ENCODE results near the gene SOX5. TPM values are rescaled to one million over a fixed set of nuclear protein-coding genes. Genes with fewer than 3 reads are reported as not detected.

The SOX5 gene
- total and polyA plus RNA-seq, 2 experiments from 2014 or later = 1.0 to 4.7 TPM

DNA sequence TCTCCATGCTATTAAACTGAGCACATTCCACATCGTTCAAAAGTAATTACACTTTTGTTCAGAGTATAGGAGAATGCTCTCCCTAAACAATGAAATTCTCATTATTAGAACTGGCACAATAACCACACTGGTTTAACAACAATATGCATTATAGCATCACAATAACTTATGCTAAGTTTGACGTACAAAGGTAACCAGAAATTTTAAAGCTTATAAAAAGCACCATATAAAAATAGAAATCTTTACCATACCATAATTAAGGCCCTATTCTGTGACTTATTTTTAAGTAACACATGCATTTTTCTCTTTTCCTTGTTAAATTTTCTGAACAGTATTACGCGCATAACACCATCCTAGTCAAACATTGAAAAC is 60.4 kb downstream of the SOX5 start:
- Mint-ChIP-seq H3K4me3 (no peak overlapping the region), H3K27me3 (ENCODE audit: insufficient read depth, low read depth, poor library complexity) (no peaks in the 10 kb centered on the region), H3K9me3 (no peaks in the 10 kb centered on the region), H3K36me3 (ENCODE audit: low read depth) (no peaks in the 10 kb centered on the region), H3K4me1 (no peaks in the 10 kb centered on the region), H3K27ac (no peak overlapping the region; the same call in 1 of the 2 replicates)
- Histone ChIP-seq H4K20me1 (replicated peaks; ENCODE audit: insufficient read depth) (no peaks in the 10 kb centered on the region), H3K4me2 (no peak overlapping the region), H3K27ac (ENCODE audit: low read depth) (no peak overlapping the region), H3K4me1 (ENCODE audit: insufficient read depth) (no peaks in the 10 kb centered on the region), H3K9me2 (ENCODE audit: insufficient read depth) (no peaks in the 10 kb centered on the region), H3K27me3 (ENCODE audit: insufficient read depth) (no peaks in the 10 kb centered on the region), H3K4me3 (no peak overlapping the region), H2AFZ (no peak overlapping the region), H3K36me3 (ENCODE audit: insufficient read depth) (no peaks in the 10 kb centered on the region), H3K79me2 (replicated peaks; ENCODE audit: insufficient read depth) (no peaks in the 10 kb centered on the region), H3F3A (replicated peaks; ENCODE audit: low read depth) (no peaks in the 10 kb centered on the region)
- TF ChIP-seq CREB1 (CRISPR knock-in tag; IDR thresholded peaks at IDR 0.05; ENCODE audit: low read depth) = no peak
- no peak for TF ChIP-seq STAT1 (IDR thresholded peaks at IDR 0.05; ENCODE audit: unreplicated experiment)
- TF ChIP-seq, protein P1, sequence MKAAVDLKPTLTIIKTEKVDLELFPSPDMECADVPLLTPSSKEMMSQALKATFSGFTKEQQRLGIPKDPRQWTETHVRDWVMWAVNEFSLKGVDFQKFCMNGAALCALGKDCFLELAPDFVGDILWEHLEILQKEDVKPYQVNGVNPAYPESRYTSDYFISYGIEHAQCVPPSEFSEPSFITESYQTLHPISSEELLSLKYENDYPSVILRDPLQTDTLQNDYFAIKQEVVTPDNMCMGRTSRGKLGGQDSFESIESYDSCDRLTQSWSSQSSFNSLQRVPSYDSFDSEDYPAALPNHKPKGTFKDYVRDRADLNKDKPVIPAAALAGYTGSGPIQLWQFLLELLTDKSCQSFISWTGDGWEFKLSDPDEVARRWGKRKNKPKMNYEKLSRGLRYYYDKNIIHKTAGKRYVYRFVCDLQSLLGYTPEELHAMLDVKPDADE (IDR thresholded peaks at IDR 0.05) = no peak
- no peak for TF ChIP-seq EZH2 (IDR thresholded peaks at IDR 0.05; ENCODE audit: low read depth, unreplicated experiment)
- TF ChIP-seq, protein P2, sequence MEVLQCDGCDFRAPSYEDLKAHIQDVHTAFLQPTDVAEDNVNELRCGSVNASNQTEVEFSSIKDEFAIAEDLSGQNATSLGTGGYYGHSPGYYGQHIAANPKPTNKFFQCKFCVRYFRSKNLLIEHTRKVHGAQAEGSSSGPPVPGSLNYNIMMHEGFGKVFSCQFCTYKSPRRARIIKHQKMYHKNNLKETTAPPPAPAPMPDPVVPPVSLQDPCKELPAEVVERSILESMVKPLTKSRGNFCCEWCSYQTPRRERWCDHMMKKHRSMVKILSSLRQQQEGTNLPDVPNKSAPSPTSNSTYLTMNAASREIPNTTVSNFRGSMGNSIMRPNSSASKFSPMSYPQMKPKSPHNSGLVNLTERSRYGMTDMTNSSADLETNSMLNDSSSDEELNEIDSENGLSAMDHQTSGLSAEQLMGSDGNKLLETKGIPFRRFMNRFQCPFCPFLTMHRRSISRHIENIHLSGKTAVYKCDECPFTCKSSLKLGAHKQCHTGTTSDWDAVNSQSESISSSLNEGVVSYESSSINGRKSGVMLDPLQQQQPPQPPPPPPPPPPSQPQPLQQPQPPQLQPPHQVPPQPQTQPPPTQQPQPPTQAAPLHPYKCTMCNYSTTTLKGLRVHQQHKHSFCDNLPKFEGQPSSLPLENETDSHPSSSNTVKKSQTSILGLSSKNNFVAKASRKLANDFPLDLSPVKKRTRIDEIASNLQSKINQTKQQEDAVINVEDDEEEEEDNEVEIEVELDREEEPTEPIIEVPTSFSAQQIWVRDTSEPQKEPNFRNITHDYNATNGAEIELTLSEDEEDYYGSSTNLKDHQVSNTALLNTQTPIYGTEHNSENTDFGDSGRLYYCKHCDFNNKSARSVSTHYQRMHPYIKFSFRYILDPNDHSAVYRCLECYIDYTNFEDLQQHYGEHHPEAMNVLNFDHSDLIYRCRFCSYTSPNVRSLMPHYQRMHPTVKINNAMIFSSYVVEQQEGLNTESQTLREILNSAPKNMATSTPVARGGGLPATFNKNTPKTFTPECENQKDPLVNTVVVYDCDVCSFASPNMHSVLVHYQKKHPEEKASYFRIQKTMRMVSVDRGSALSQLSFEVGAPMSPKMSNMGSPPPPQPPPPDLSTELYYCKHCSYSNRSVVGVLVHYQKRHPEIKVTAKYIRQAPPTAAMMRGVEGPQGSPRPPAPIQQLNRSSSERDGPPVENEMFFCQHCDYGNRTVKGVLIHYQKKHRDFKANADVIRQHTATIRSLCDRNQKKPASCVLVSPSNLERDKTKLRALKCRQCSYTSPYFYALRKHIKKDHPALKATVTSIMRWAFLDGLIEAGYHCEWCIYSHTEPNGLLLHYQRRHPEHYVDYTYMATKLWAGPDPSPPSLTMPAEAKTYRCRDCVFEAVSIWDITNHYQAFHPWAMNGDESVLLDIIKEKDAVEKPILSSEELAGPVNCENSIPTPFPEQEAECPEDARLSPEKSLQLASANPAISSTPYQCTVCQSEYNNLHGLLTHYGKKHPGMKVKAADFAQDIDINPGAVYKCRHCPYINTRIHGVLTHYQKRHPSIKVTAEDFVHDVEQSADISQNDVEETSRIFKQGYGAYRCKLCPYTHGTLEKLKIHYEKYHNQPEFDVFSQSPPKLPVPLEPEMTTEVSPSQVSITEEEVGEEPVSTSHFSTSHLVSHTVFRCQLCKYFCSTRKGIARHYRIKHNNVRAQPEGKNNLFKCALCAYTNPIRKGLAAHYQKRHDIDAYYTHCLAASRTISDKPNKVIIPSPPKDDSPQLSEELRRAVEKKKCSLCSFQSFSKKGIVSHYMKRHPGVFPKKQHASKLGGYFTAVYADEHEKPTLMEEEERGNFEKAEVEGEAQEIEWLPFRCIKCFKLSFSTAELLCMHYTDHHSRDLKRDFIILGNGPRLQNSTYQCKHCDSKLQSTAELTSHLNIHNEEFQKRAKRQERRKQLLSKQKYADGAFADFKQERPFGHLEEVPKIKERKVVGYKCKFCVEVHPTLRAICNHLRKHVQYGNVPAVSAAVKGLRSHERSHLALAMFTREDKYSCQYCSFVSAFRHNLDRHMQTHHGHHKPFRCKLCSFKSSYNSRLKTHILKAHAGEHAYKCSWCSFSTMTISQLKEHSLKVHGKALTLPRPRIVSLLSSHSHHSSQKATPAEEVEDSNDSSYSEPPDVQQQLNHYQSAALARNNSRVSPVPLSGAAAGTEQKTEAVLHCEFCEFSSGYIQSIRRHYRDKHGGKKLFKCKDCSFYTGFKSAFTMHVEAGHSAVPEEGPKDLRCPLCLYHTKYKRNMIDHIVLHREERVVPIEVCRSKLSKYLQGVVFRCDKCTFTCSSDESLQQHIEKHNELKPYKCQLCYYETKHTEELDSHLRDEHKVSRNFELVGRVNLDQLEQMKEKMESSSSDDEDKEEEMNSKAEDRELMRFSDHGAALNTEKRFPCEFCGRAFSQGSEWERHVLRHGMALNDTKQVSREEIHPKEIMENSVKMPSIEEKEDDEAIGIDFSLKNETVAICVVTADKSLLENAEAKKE (CRISPR knock-in tag; IDR thresholded peaks at IDR 0.05) = no peak
- TF ChIP-seq, protein P3, sequence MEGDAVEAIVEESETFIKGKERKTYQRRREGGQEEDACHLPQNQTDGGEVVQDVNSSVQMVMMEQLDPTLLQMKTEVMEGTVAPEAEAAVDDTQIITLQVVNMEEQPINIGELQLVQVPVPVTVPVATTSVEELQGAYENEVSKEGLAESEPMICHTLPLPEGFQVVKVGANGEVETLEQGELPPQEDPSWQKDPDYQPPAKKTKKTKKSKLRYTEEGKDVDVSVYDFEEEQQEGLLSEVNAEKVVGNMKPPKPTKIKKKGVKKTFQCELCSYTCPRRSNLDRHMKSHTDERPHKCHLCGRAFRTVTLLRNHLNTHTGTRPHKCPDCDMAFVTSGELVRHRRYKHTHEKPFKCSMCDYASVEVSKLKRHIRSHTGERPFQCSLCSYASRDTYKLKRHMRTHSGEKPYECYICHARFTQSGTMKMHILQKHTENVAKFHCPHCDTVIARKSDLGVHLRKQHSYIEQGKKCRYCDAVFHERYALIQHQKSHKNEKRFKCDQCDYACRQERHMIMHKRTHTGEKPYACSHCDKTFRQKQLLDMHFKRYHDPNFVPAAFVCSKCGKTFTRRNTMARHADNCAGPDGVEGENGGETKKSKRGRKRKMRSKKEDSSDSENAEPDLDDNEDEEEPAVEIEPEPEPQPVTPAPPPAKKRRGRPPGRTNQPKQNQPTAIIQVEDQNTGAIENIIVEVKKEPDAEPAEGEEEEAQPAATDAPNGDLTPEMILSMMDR (conservative IDR thresholded peaks at IDR 0.05; ENCODE audit: low read depth in 2 of 2) = no peak
- no peak for TF ChIP-seq EZH2phosphoT487 (IDR thresholded peaks at IDR 0.05; ENCODE audit: unreplicated experiment)
- TF ChIP-seq, protein P4, sequence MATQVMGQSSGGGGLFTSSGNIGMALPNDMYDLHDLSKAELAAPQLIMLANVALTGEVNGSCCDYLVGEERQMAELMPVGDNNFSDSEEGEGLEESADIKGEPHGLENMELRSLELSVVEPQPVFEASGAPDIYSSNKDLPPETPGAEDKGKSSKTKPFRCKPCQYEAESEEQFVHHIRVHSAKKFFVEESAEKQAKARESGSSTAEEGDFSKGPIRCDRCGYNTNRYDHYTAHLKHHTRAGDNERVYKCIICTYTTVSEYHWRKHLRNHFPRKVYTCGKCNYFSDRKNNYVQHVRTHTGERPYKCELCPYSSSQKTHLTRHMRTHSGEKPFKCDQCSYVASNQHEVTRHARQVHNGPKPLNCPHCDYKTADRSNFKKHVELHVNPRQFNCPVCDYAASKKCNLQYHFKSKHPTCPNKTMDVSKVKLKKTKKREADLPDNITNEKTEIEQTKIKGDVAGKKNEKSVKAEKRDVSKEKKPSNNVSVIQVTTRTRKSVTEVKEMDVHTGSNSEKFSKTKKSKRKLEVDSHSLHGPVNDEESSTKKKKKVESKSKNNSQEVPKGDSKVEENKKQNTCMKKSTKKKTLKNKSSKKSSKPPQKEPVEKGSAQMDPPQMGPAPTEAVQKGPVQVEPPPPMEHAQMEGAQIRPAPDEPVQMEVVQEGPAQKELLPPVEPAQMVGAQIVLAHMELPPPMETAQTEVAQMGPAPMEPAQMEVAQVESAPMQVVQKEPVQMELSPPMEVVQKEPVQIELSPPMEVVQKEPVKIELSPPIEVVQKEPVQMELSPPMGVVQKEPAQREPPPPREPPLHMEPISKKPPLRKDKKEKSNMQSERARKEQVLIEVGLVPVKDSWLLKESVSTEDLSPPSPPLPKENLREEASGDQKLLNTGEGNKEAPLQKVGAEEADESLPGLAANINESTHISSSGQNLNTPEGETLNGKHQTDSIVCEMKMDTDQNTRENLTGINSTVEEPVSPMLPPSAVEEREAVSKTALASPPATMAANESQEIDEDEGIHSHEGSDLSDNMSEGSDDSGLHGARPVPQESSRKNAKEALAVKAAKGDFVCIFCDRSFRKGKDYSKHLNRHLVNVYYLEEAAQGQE (IDR thresholded peaks at IDR 0.05; ENCODE audit: unreplicated experiment) = no peak
- TF ChIP-seq JUNB (IDR thresholded peaks at IDR 0.05; ENCODE audit: unreplicated experiment) = no peak
- ATAC-seq (no peak), DNase-seq (ENCODE audit: low spot score) (no peak)
